T47D (cell line): ENCODE results near the gene EXTL1.
A peak's percentile ranks its signal among the peaks of the same experiment; 100 is the strongest.

ENCODE experiments used
- DNase-seq, 2 experiments: peaks; one replicate each; pipeline versions ENCODE4 v3.0.0 to v3.0.0-alpha.2; 2011 to 2012; ENCODE audit warnings: low read depth in 1 of 2, low spot score in 1 of 2
- JUND ChIP-seq: IDR thresholded peaks from 2 replicates; pipeline ENCODE4 v1.6.1; 2012; ENCODE audit warnings: low read depth
- in situ Hi-C: cut with HindIII; loops from 2 replicates; pipeline ENCODE4 v1.10.0; 2016; ENCODE audit warnings: low sequenced_read_pairs, low pct_unique_long_range_greater_than_20kb

Gene EXTL1

DNA sequence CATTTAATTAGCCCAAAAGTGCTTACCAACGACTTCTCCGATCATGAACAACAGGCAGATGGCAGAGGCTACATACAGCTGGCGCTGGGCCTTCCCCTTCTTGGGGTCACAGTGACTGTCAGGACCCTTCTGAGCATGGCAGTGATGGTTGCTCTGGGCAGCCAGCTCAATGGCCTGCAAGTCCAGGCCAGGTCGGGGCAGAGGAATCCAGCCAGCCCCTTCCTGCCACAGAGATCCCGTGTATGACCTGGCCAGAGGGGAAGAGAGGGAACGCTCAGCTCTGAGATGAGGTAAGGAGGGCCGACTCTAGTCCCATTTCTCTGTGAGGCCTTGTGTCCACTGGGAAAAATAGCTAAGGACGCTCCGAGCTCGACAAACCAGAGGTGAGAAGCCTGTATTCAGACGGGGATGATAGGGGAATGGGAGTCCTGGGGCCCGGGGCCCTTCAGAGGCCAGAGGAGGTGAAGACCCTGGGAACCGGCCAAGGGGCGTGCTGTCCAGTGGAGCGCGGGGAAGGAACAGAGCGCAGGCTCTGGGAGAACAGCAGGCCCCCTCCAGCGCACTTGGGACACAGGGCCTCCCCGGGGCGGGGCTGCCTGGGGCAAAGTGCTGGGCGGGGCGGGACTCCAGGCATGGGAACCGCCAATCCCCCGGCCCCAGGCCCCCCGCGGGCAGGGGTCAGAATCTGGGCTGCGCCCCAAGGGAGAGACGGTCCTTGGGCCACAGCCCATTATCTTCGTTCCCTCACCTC is 23.6 kb downstream of the EXTL1 start:
- in situ Hi-C loops, result no loop called here
- no peak for TF ChIP-seq JUND
- DNase-seq, result no peak

DNA sequence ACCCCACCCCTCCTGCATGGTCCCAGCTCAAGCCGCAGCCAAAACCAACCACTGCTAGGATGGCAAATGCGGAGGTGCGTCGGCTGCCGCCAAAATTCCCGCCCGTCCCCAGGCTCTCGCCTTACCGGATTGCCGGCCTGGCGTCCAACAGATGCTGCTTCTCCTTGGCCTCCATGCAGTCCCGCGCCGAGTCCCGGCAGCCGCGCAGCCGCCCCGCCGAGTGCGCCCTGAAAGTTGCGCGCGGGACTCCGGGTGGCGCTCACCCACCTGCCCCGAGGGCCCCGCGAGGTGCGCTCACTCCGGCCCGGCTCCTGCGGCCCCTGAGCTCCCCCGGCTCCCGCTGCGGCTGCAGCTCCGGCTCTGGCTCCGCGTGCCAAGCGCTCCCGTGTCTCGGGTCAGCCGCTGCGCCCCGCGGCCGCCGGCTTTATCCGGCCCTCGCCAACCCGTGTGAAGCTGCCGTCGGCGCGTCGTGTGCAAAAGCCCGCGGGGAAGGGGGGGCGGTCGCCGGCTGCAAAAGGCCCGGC is 24.2 kb downstream of the EXTL1 start, which contains the start of gene SLC30A2:
Gene SLC30A2 (minus strand): TSS at position 397 of the 524 bp plus-strand sequence. CDS start 222 bp downstream, at position 175.
- no peak for DNase-seq
- no peak for TF ChIP-seq JUND
- in situ Hi-C loops, result no loop called here

DNA sequence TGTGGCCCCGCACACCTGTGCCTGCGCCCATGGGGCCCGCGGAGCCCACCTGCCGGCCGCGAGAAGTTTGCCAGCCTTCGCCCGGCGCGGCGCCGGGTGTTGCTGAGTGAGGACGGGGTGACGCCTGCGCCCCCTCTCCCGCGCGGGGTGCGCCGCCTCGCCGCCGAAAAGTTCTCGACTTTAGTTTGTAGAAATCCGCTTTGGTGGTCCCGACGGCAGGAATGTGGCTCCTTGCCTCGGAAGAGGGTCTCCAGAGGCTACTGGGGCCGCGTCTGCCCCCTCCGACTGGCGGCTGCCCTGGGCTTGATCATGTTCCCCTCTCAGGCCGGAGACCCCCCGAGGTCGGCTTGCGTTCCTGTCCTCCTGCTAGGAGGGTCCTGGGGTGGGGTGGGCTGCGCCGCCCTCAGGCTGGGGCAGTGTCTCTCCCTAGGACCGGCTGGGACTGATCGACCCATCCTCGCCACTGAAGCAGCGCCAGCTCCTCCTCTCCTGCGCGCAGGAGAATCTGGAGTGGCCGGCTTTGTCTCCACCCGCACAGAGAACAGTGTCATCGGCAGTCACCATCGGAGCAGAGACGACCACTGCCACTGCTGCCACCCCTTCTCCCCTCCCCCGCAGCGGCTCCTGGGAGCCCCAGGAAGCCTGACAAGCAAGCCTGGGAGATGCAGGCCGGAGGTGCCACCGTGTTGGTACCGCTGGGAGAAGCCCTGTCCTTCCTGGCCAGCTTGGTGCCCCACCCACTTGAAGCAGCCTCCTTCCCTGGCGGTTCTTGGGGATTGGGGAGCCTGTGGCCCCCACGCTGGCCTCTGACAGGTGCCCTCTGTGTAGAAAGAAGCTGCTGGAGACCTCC is 24.9 kb downstream of the EXTL1 start:
- no peak for TF ChIP-seq JUND
- DNase-seq, result no peak
- in situ Hi-C loops, result no loop called here

GRCh38 chr1:26047278-26047874 is 25.8 kb downstream of the EXTL1 start:
- in situ Hi-C loops, result no loop called here
- DNase-seq, result peak; percentile 56 to 66
- no peak for TF ChIP-seq JUND

DNA sequence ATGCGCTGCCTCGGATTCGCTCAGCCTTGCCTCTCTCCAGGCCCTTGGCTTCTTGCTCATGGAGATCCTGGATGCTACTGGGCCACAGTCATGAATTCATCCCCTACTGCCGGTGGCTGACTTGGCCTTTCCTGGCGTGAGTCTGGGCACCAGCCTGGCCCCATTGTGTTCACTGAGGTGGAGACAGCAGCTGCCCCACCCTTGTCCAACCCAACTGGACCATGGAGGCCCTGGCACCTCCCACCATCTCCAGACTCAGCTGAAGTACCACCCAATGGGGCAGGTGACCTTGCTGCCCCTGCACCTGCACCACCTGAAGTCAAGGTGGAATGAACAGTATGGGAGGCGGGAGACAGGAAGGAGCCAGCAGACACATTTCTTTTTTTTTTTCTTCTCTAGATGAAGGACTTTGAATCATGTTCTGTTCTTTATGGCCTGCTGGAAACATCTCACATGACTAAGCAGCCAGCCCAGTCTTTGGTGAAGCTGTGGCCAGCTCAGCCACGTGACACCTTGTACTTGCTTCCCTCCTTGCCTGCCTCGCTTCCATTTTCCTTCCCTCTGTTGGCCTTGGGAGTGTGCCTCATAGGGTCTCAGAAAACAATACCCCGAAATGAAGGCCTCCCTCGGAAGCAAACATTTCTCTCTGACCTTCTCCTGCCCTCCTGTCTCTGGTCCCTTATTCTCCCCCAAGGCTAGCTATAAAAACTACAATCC is 28.1 kb downstream of the EXTL1 start:
- no peak for DNase-seq
- in situ Hi-C loops, result no loop called here
- no peak for TF ChIP-seq JUND

DNA sequence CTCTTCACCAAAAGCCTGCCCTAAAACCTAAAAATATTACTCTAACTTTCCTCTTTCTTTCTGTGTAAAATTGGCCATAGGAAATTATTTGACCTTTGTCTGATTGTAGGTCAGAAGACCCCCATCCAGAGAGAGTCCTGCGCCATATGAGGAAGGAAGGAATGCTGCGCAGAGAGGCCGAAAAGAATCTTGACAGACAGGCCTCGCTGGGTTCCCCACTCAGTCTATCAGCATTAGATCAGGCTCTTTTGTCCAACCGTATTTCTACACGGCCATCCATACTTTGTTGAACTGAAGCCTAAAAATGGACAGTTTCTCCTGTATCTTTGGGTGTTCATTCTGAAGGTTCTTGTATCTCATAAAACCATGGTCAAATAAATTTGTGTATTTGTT is 28.7 kb downstream of the EXTL1 start:
- peak in 1 of 2 experiments; percentile 60 for DNase-seq
- TF ChIP-seq JUND, result no peak
- in situ Hi-C loops, result no loop called here

GRCh38 chr1:26053718-26054560 is 32.4 kb downstream of the EXTL1 start:
- DNase-seq, result no peak
- no peak for TF ChIP-seq JUND

GRCh38 chr1:26055041-26055440 is 33.5 kb downstream of the EXTL1 start:
- in situ Hi-C loops, result no loop called here
- DNase-seq, result no peak
- TF ChIP-seq JUND, result no peak

More at GRCh38 chr1:26053718-26054560, 32.4 kb downstream of the EXTL1 start:
- in situ Hi-C loops, result no loop called here

DNA sequence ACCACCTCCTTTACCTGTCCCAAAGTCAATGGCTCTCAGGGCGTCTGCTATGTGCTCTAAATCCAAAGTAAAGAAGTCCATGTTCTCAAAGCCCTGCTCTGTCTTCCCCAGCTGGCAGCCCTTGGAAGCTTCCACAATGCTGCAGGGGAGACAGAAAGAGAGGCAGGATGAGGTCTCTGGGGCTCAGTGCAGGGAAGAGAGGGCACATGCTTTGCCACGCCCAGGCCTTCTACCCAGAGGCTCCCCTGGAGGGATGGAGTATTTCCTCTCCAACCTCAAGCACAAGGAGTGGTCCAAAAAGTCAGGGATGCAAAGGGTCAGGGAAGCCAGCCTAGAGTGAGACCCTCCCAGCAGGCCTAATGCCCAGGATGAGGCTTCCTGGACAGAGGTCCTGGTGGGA is 35.6 kb downstream of the EXTL1 start:
- in situ Hi-C loops, result no loop called here
- TF ChIP-seq JUND, result no peak
- no peak for DNase-seq

GRCh38 chr1:26058052-26058595 is 36.5 kb downstream of the EXTL1 start:
- no peak for TF ChIP-seq JUND
- in situ Hi-C loops, result no loop called here
- DNase-seq, result no peak

GRCh38 chr1:26059906-26060305 is 38.3 kb downstream of the EXTL1 start:
- in situ Hi-C loops, result no loop called here

More at GRCh38 chr1:26059906-26060305, 38.3 kb downstream of the EXTL1 start:
- no peak for TF ChIP-seq JUND
- no peak for DNase-seq
